GM12875 (cell line): ENCODE measurements around the gene ST14.
"Not testable (repeated sequence)": the region's sequence is repeated elsewhere in the genome, so short reads cannot be mapped to it uniquely, and the experiment has no call there.

ENCODE experiments used
- H3K4me3 ChIP-seq: one replicate; pipeline ENCODE4 v1.5.1; 2011; ENCODE audit warnings: low read depth, low read length, control low read depth
- TF ChIP-seq, protein P1 (sequence below): IDR thresholded peaks from 2 replicates; pipeline ENCODE4 v1.5.1; 2011; ENCODE audit warnings: low read depth, mild to moderate bottlenecking, control low read depth, inconsistent platforms, low read length, moderate library complexity, borderline replicate concordance; ENCODE audit not compliant: insufficient read depth

The ST14 gene

DNA sequence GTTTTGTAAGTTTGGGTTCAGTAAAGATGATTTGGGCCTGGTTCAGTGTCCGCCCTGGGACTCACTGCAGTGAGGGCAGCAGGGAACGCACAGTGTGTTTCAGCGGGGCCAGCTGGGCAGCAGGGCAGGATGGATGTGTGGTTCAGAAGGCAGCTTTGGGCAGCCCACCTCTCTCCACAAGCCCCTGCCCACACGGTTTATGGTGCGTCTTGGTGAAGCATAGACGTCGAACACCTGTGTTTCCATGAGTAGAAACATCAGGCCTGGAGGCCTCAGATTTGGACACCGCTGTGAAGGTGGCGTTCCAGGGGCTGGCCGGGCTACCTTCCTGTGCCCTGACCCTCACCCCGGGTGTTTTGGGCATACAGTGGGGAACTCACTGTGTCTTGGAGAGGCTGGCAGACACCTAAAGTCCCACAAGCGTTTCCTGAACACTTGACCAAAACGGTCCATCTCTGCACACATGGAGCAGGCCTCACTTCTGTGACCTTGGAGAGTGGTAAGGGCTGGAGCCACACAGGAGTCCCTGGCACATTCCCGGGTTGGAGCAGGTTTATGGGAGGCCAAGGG lies 59.0 kb downstream of the ST14 start:
- no peak overlapping the region for H3K4me3 ChIP-seq
- TF ChIP-seq, protein P1, sequence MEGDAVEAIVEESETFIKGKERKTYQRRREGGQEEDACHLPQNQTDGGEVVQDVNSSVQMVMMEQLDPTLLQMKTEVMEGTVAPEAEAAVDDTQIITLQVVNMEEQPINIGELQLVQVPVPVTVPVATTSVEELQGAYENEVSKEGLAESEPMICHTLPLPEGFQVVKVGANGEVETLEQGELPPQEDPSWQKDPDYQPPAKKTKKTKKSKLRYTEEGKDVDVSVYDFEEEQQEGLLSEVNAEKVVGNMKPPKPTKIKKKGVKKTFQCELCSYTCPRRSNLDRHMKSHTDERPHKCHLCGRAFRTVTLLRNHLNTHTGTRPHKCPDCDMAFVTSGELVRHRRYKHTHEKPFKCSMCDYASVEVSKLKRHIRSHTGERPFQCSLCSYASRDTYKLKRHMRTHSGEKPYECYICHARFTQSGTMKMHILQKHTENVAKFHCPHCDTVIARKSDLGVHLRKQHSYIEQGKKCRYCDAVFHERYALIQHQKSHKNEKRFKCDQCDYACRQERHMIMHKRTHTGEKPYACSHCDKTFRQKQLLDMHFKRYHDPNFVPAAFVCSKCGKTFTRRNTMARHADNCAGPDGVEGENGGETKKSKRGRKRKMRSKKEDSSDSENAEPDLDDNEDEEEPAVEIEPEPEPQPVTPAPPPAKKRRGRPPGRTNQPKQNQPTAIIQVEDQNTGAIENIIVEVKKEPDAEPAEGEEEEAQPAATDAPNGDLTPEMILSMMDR, result no peak

DNA sequence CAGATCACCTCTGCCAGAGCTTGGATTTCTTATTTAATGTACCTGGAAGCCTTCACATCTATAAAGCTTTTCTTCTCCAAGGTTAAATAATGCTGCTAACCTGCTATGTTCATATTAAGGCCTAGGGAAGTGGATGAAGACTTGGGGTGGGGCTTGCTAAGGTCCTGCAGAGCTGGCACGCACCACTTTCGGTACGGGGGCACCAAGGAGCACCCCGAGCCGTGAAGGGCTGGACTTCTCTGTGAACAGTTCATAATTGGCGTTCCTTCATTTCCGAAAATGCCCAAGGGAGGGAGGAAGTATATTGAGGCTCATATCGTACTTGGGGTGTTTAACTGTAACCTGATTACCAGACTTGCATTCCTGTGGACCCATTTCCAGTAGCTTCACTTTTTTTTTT lies 59.6 kb downstream of the ST14 start:
- no peak overlapping the region for H3K4me3 ChIP-seq
- TF ChIP-seq, protein P1, result no peak

DNA sequence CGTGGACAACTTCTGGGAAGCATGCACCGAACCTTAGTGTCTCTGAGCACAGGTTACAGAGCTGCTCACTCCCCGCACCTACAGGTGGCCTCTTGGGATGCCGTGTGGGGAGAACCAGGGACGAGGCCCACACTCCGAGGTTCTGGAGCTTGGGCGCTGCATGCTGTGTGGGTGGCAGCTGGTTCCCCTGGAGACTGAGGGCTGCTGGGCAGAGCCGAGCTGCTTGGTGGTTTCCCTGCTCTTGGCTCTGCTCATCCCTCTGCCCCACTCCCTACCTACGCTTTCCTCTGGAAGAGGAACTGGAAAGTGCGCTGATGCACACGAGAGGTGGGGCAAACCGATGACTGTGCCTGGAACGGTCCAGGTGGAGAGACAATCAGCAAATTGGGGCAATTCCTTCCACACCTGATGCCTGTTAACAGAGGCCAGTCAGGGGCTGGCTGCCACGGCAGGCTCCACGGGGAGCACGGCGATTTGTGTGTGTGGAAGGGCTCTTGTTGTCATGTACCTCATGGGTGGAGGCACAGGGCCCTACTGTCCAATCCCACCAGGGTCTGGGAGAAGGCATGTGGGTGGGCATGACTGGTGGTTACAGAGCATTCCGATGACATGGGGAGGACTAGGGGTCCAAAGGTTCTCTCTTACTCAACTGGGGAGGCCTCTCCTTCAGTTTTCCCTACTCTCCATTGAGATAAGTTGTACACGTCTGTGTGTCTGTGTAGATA lies 60.9 kb downstream of the ST14 start:
- H3K4me3 ChIP-seq, result no peak overlapping the region

DNA sequence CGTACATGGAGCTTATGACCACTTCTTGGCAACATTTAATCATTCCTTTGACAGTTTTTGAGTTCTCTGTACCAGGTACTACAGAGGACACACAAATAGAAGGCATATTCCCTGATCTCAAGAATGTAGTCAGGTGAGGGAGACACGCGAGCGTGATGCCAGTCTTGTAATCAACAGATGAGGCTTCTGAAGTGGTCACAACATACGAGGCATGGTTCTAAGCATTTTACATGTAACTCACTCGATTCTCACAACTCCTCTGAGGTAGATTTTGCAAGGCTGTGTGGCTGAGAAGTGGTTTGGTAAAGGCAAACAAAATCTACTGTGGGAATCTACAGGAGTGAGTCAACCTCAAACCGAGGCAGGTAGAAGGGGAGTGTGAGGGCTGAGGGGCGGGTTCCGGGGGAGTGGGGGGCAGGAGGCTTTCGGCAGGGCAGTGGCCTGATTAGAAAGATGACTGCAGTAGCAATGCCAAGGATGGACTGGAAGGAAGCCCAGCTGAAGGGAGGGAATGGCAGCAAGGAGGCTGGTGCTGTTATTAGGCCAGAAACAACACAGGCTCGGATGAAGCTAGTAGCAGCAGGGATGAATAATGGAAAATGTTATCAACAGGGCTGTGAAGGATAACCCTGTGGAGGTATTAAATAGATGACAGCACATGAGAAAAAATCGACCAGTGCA lies 63.8 kb downstream of the ST14 start:
- H3K4me3 ChIP-seq, result no peak overlapping the region
- TF ChIP-seq, protein P1, result no peak

More for the DNA sequence above, 60.9 kb downstream of the ST14 start:
- TF ChIP-seq, protein P1, result no peak

DNA sequence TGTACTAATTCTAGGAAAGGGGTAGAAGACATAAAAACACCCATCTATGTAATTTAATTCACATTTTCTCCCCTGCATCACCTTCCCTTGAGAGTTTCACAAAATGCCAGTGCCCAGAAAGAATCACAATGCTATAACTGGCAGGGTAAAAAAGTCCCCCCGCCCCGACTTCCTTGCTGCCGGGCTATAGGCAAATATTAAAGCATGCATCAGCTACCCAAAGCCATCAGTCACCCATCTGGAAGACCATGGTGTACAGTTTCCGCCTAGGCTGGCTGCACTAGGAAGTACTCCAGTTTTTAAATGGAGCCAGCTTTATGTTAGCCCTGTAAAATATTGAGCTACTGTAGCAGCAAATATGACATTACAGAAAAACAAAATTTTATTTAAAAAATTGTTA lies 67.8 kb downstream of the ST14 start:
- H3K4me3 ChIP-seq, result no peak overlapping the region
- TF ChIP-seq, protein P1, result no peak

DNA sequence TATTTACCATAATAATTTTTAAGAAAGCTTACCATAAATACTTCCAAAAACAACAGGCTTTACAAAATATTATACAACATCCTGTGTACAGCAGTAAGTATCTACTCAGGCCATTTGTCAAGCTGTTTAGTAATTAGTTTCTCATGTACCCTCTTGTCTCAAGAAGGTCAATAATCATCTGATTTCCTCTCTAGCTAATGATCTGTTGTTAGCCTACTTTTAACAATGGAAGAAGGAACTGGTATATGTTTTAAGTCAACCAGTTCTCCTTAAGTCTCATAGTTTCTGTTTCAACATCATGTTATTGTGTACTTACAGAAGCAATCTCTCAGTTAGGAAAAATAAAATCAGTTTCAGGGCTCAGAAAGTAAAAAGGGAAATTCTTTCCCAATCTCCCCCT lies 73.9 kb downstream of the ST14 start:
- not testable (repeated sequence) for H3K4me3 ChIP-seq

DNA sequence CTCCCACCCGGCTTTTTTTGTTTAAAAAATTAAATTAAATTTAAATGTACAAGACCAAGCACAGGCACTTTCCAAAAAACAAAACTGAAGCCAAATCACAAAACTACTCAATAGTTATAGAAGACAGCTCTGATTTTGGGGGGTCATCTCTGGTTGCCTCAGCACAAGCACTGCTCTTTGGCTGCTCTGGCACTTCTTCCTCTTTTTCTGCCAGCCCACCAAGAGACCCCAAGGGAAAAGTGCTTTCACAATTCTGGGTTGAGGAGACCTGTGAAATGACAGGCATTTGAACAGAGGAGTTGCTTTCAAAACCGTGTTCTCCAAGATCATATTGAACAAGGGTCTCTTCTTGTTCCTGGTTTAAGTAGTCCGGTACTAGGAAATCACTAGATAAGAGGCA lies 74.3 kb downstream of the ST14 start:
- not testable (repeated sequence) for H3K4me3 ChIP-seq

DNA sequence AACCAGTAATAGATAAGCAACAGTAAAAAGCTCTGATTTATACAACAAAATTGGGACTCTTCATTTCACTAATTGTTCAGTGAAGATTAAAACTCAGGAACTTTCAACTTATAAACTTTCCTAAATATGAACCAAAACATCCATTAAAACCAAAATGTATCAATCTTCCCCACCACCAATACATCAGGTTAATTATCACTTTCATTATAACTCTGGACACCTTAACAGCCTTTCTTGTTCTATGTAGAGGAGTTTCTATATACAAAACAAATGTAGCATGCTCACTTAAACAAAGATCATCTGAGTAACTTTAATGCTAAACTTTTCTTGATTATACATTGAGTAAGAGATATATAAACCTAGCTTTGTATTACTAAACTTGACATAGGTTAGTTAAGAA lies 74.7 kb downstream of the ST14 start:
- TF ChIP-seq, protein P1, result no peak
- H3K4me3 ChIP-seq, result no peak overlapping the region
